ENCODE data around the gene FER.

The FER gene

DNA sequence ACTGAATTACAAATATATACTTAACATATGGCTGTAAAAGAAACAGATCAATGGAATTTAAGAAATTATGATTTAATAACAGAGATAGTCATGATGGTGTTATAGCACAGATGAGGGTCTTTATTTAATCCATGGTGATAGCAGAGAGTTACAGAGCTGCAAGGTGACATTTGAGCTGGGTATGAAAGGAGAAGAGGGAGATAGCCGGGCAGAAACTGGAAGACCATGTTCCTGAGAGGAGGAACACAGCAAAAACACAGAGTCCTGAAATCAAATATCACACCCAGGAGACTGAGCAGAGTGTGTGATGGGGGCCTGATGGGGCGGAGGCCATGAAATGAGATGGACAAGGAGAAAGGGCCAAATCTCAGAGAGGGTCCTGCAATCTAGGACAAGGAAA lies 498.7 kb downstream of the FER start:
- no peak for DNase-seq (ENCODE audit: low read depth in 2 of 2)

Data from fibroblast of skin of left quadriceps (primary cell).